Esophagus muscularis mucosa (tissue), 4 donors: ENCODE results near the gene SHISA8.

Experiments
- CTCF ChIP-seq, 3 experiments: fragments of 200-600 bp in 2 of 3; fragments of 450-650 bp in 1 of 3; sonication (generic) in 2 of 3; IDR thresholded peaks; one replicate each; pipeline ENCODE4 v1.5.1; 2017 to 2019; ENCODE audit warnings: antibody characterized with exemption in 3 of 3, mild to moderate bottlenecking in 2 of 3, moderate library complexity in 1 of 3
- EP300 ChIP-seq: sonication (generic); formaldehyde crosslinking; IDR thresholded peaks from one replicate; pipeline ENCODE4 v1.6.1; 2017; ENCODE audit warnings: antibody characterized with exemption
- POLR2A ChIP-seq: fragments of 450-650 bp; IDR thresholded peaks from one replicate; pipeline ENCODE4 v1.6.1; 2017; ENCODE audit warnings: antibody characterized with exemption, moderate library complexity, mild to moderate bottlenecking, low read depth
- POLR2AphosphoS5 ChIP-seq, 2 donors: sonication (generic); formaldehyde crosslinking; IDR thresholded peaks; one replicate each; pipeline ENCODE4 v1.6.1; 2017; ENCODE audit warnings: antibody characterized with exemption in 2 of 2

- TF ChIP-seq CTCF (IDR thresholded peaks at IDR 0.05), result no peak
- TF ChIP-seq POLR2A, result no peak
- TF ChIP-seq POLR2AphosphoS5 (IDR thresholded peaks at IDR 0.05), result no peak
- no peak for TF ChIP-seq EP300
Measured at GRCh38 chr22:41912338-41913039, 2.4 kb downstream of the SHISA8 start.
